NK-92 (cell line): ENCODE data around the gene SLC29A1.

Source experiments
- DNase-seq: peaks from one replicate; lab custom pipeline; 2025; ENCODE audit not compliant: unreplicated experiment; lab: John Stamatoyannopoulos, UW

The SLC29A1 gene

GRCh38 chr6:44234101-44235025, 11.0 kb downstream of the SLC29A1 start:
- DNase-seq = no peak

DNA sequence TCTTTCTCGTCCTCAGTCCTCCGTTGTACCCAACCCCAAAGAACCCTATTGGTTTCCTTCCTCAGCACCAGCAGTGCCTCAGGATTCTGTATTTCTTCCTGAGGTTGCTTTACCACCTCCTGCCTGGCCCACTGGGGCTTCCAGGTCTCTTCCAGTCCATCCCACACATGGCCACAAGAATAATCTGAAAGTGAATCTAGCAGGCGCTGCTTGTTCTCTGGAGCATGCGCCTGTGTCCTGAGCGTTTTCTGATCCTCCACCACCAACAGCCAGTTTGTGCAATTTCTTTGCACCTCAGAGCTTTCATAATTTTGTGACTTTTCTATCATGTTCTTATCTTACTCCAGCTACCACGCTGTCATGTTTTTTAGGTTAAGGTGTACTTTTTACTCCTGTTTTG, 11.9 kb downstream of the SLC29A1 start:
- DNase-seq = no peak

DNA sequence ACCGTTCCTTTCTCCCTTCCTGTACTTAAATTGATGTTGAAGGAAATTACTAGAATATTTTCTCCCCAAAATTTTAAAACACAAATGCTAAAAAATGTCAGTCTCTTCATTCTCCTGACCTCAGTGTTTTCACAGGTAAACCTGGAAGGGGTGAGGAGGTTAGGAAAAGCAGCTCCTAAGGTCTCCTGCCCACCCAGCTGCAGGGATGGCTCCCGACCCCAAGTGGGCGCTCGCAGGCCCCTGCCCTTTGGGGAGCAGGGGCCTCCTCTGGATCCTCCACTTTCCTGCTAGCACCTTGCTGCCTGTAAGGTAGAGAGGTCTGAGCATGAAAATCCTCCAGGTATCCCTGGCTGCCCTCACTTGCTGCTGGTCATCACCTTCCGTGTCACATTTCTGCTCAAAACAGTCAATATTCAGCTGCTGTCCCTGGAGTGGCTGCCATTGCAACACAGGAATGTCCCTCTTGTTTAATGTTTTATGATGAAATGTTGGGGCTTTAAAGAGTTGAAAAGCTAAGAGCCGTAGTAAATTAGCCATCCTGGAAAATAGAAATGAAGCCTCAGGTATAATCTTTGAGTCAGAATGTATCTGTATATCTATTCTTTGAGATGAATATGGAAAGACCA, 12.6 kb downstream of the SLC29A1 start:
- DNase-seq = no peak

DNA sequence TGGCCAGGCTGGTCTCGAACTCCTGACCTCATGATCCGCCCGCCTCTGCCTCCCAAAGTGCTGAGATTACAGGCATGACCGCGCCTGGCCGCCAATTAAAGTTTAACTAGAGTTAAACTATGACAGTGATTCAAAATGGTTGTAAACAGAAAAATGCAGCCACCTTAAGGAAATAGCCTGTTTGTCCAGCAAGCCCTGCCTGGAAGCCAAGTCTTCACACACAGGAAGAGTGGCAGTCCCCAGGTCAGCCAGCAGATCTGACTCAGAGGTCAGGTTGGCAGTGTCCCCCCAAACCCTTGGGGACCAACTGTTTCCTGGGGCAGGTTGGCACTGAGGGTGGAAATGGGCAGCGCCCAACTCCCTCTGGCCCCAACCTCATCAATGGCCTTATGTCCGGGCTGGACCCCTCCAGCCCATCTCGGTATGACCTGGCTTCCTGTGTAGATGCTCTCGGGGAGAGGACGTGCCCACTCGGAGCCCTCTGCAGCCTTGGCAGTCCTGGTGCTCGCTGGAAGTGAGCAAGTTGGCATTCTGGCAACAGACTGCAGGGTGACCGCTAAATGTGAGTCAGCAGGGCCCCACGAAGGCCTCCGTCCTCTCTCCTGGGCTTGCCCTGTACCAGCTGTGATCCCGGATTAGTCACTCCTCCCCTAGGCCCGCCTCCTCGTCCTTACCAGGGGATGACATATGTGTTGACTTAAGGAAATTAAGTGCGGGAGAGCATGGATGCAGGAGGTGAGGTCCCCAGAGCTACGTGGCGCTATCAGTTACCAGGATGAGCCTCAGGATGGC, 13.8 kb downstream of the SLC29A1 start:
- DNase-seq = no peak

DNA sequence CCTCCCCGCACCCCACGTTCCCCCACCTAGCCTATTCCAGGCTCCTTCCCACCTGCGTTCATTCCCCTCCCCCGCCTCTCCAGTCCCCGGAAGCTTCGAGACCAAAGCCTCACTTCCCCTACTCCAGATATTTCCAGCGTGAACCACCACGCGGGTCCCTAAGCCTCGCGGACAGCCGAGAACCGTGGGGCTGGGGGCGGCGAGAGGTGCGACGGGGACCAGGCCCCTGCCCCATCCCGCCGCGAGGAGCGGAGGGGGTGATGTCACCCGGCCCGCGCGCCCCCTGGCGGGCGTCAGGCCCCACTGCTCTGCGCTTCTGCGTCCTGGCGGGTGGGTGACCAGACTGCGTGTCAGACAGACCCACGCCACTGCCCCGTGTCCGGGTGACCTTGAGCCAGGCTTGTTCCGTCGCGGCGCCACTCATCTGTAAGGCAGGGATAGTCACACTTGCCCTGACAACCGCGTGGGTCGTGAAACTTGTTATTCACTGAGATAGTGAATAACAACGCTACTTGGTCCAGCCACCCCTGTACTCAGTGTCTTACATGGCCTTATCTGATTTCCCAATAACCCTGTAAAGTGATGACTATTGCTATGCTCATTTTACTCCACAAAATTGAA, 14.5 kb downstream of the SLC29A1 start:
- DNase-seq = no peak

- no peak for DNase-seq
These were observed 15.4 kb downstream of the SLC29A1 start for GRCh38 chr6:44238687-44239350.

GRCh38 chr6:44243345-44243744, 19.9 kb downstream of the SLC29A1 start:
- DNase-seq = no peak

DNA sequence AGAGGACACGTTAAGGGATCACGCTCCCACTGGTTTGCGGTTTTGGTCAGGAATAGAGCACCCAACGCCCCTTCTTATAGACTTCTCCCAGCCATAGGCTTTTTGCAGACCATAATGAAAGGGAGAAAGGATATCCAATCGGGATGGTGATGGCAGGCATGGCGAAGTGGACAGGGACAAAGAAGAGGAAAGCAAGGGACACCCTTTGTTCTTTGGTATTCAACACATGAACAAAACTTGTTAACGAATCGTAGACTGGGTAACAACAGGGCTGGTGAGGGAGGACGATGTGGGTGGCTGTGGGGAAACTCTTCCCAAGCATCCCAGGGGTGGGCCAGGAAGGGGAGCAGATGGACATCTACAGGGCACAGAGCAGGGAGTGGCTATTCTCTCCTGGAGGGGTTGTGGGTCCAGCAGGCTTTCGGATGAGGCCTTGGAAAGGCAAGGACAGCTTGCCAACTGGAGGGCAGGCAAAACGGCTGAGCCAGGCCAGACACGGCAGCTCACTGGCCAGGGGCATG, 22.1 kb downstream of the SLC29A1 start:
- DNase-seq = no peak

DNA sequence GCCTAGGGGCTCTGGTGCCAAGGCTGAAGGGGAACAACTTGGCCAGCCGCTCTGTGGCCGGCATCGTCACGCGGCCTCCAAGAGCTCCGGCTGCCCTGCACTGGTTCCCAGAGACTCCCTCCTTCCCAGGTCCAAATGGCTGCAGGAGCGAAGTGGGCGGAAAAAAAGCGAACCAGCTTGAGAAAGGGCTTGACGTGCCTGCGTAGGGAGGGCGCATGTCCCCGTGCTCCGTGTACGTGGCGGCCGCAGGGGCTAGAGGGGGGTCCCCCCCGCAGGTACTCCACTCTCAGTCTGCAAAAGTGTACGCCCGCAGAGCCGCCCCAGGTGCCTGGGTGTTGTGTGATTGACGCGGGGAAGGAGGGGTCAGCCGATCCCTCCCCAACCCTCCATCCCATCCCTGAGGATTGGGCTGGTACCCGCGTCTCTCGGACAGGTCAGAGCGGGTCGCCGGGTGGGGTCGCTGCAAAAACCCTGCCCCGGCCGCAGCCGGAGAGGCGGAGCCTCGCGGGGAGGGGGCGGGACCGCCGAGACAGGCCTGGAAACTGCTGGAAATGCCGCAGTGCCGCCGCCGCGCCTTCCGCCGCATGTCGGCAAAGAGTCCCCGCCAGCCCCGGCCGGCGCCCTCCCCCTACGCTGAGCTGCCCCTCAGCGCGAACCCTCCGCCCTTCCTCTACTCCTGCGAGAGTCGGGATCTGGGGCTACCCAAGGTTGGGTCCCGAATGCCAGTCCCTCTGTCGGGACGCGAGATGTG, 22.7 kb downstream of the SLC29A1 start:
- no peak for DNase-seq

GRCh38 chr6:44246663-44247337, 23.4 kb downstream of the SLC29A1 start, which contains the start of gene HSP90AB1:
TSS of gene HSP90AB1 (plus strand) at chr6:44247101. CDS start at chr6:44248630, 1,529 bp downstream.
- peak; percentile 67 for DNase-seq

DNA sequence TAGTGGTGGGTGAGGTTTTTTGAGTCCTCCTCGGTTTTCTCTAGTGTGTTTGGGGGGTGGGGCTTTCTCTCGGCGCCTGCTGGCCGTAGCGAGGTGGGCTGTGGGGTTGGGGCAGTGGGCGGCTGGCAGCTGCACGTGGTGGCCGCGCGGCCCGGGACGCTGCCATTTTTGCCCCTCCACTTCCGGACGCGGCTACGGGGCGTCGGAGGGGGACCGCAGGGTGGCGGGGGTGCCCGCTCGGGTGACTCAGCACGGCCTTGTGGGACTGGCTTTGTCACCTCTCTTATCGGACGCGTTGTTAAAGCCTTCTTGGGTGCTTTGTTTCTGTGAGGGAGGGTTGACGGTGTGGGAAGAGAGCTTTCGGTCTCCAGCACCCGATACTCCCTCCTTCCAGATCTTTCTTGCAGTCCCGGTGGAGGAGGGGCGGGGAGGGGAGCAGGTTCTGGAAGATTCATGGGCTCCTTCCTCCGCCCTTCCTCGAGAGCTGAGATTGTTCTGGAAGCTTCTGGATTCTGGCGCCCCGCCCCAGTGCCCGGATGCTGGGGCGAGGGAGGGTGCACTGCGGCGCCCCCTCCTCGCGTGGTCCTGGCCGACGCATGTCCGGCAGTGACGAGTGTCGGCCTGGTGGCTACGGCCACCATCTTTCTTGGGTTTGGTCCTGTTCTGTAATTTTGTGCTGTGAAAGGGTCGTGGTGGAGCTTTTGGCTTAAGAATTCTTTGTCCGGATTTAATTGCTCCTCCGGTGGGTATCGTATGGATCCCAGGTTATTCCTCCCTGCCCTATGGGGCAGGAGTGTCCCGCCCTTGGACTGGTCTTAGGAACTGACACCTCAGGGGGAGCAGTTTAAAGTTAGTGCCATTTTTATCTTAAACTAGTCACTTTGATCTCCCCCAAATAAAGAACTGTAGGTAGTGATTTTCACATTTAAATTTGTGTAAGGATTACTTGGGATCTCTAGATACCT, 24.2 kb downstream of the SLC29A1 start:
- DNase-seq = peak; percentile 37

DNA sequence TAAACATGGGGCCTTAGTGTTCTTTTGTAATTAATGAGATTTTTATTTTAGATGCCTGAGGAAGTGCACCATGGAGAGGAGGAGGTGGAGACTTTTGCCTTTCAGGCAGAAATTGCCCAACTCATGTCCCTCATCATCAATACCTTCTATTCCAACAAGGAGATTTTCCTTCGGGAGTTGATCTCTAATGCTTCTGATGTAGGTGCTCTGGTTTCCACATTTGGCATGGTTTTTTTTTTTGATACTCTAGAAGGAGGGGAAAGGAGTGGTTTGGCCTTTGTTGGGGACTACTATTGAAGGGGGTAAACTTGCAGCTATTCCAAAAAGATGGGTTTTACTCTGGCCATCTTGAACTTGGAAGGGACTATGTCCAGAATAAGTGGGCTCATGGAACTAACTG, 25.2 kb downstream of the SLC29A1 start:
- DNase-seq = no peak

DNA sequence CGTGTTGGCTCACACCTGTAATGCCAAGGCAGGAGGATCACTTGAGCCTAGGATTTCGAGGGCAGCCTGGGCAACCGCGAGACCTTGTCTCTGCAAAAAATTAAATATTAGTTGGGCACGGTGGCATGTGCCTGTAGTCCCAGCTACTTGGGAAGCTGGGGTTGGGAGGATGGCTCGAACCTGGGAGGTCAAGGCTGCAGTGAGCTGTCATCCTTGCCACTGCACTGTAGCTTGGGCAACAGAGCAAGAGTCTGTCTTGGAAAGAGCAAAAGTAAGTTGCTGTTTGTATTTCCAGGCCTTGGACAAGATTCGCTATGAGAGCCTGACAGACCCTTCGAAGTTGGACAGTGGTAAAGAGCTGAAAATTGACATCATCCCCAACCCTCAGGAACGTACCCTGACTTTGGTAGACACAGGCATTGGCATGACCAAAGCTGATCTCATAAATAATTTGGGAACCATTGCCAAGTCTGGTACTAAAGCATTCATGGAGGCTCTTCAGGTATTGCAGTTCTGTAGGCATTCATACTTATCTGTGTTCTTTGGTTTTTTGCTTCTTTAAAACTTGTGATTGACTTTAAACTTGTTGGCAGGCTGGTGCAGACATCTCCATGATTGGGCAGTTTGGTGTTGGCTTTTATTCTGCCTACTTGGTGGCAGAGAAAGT, 25.8 kb downstream of the SLC29A1 start:
- DNase-seq = no peak

GRCh38 chr6:44250067-44250717, 26.8 kb downstream of the SLC29A1 start:
- no peak for DNase-seq

DNA sequence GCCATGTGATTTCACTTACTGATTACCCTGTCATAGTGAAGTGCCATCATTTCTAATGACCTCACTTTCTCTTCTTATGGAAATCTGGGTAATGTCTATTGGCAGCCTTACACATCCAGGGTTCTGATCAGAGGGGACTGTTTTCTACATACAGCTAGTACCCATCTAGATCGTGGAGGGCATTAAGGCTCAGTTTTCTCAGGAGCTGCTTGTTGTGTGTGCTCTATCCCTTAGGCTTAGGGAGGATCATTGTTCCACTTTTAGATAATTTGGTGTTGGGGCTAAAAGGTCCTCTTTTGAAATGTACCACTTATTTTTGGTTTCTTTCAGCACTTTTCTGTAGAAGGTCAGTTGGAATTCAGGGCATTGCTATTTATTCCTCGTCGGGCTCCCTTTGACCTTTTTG, 27.3 kb downstream of the SLC29A1 start:
- no peak for DNase-seq

GRCh38 chr6:44251576-44252524, 28.5 kb downstream of the SLC29A1 start:
- DNase-seq = no peak
